Neuronal stem cell (in vitro differentiated cells): ENCODE data around the gene FEZF1.

Source experiments
- DNase-seq: peaks from one replicate; pipeline ENCODE4 v3.0.0-alpha.2; 2013; ENCODE audit warnings: low spot score
- H2AFZ ChIP-seq: one replicate; pipeline ENCODE4 v1.6.1; 2013; ENCODE audit warnings: mild to moderate bottlenecking, low read length, inconsistent platforms
- H2AK5ac ChIP-seq: 2 replicates; pipeline ENCODE4 v1.6.1; 2013; ENCODE audit warnings: low read depth, mild to moderate bottlenecking, inconsistent platforms, low read length, moderate library complexity, mixed read lengths
- H2BK120ac ChIP-seq: 2 replicates; pipeline ENCODE4 v1.6.1; 2013; ENCODE audit warnings: low read depth, mild to moderate bottlenecking, inconsistent platforms, low read length, moderate library complexity, mixed read lengths
- H2BK12ac ChIP-seq: one replicate; pipeline ENCODE4 v1.6.1; 2013; ENCODE audit warnings: low read length, inconsistent platforms
- H2BK15ac ChIP-seq: 2 replicates; pipeline ENCODE4 v1.6.1; 2013; ENCODE audit warnings: mild to moderate bottlenecking, low read length, inconsistent platforms, mixed read lengths
- H2BK5ac ChIP-seq: one replicate; pipeline ENCODE4 v1.6.1; 2013; ENCODE audit warnings: inconsistent platforms, mild to moderate bottlenecking, low read length, moderate library complexity
- H3K14ac ChIP-seq: one replicate; pipeline ENCODE4 v1.6.1; 2013; ENCODE audit warnings: low read length, inconsistent platforms
- H3K18ac ChIP-seq: 2 replicates; pipeline ENCODE4 v1.6.1; 2013; ENCODE audit warnings: low read length, inconsistent platforms
- H3K23ac ChIP-seq: 2 replicates; pipeline ENCODE4 v1.6.1; 2013; ENCODE audit warnings: low read depth, mild to moderate bottlenecking, mixed read lengths, low read length, inconsistent platforms; ENCODE audit not compliant: poor library complexity
- H3K27ac ChIP-seq: replicated peaks from 3 replicates; pipeline ENCODE4 v1.5.1; 2013; ENCODE audit warnings: low read length, inconsistent platforms
- H3K27me3 ChIP-seq, 3 experiments: 2 replicates each; pipeline ENCODE4 v1.6.1; 2013; ENCODE audit warnings: low read length in 3 of 3, mild to moderate bottlenecking in 2 of 3, inconsistent platforms in 1 of 3, low read depth in 1 of 3, mixed read lengths in 1 of 3, moderate library complexity in 1 of 3; ENCODE audit not compliant: control insufficient read depth in 3 of 3, insufficient read depth in 3 of 3
- H3K36me3 ChIP-seq, 2 donors: replicated peaks in 1 of 2; 2 replicates each; pipeline ENCODE4 v1.6.1; 2013; ENCODE audit warnings: low read length in 2 of 2; ENCODE audit not compliant: control insufficient read depth in 2 of 2, insufficient read depth in 2 of 2
- H3K4ac ChIP-seq: 2 replicates; pipeline ENCODE4 v1.6.1; 2013; ENCODE audit warnings: inconsistent platforms, mild to moderate bottlenecking, low read length, moderate library complexity
- H3K4me1 ChIP-seq, 2 donors: 1 replicate in 1 of 2; 2 replicates in 1 of 2; pipeline ENCODE4 v1.6.1; 2013; ENCODE audit warnings: low read length in 2 of 2, low read depth in 1 of 2; ENCODE audit not compliant: control insufficient read depth in 2 of 2, insufficient read depth in 1 of 2
- H3K4me2 ChIP-seq: one replicate; pipeline ENCODE4 v1.6.1; 2013; ENCODE audit warnings: mild to moderate bottlenecking, low read length, inconsistent platforms; ENCODE audit not compliant: insufficient read depth, poor library complexity, severe bottlenecking
- H3K4me3 ChIP-seq, 2 donors: 2 replicates each; pipeline ENCODE4 v1.5.1; 2013; ENCODE audit warnings: low read length in 2 of 2, mild to moderate bottlenecking in 2 of 2, inconsistent platforms in 1 of 2, moderate library complexity in 1 of 2
- H3K79me1 ChIP-seq: one replicate; pipeline ENCODE4 v1.6.1; 2013; ENCODE audit warnings: low read depth, mild to moderate bottlenecking, inconsistent platforms, low read length, moderate library complexity
- H3K9ac ChIP-seq: one replicate; pipeline ENCODE4 v1.6.1; 2013; ENCODE audit warnings: mild to moderate bottlenecking, low read depth, low read length, inconsistent platforms; ENCODE audit not compliant: poor library complexity
- H3K9me3 ChIP-seq, 2 donors: replicated peaks in 1 of 2; 2 replicates each; pipeline versions ENCODE3 to v1.6.1; 2013; ENCODE audit warnings: low read length in 2 of 2, mild to moderate bottlenecking in 2 of 2, inconsistent platforms in 1 of 2, low read depth in 1 of 2, mixed read lengths in 1 of 2, moderate library complexity in 1 of 2; ENCODE audit not compliant: control insufficient read depth in 2 of 2, insufficient read depth in 1 of 2
- H4K8ac ChIP-seq: one replicate; pipeline ENCODE4 v1.6.1; 2013; ENCODE audit warnings: low read depth, mild to moderate bottlenecking, inconsistent platforms, low read length, moderate library complexity
- H4K91ac ChIP-seq: one replicate; pipeline ENCODE4 v1.6.1; 2013; ENCODE audit warnings: low read length, low read depth, mild to moderate bottlenecking, inconsistent platforms; ENCODE audit not compliant: poor library complexity
- WGBS, 2 donors: extraction: QIAGEN DNeasy Blood & Tissue Kit; methylation state at CpG; one replicate each; pipeline ENCODE4 v1.1.7; 2013; ENCODE audit warnings: missing lambda C conversion rate in 2 of 2, mixed read lengths in 1 of 2; ENCODE audit not compliant: insufficient read length in 2 of 2, insufficient replicate concordance in 1 of 2; ENCODE audit errors: extremely low coverage in 2 of 2; 5-methylcytosine and 5-hydroxymethylcytosine counted together

Gene FEZF1

DNA sequence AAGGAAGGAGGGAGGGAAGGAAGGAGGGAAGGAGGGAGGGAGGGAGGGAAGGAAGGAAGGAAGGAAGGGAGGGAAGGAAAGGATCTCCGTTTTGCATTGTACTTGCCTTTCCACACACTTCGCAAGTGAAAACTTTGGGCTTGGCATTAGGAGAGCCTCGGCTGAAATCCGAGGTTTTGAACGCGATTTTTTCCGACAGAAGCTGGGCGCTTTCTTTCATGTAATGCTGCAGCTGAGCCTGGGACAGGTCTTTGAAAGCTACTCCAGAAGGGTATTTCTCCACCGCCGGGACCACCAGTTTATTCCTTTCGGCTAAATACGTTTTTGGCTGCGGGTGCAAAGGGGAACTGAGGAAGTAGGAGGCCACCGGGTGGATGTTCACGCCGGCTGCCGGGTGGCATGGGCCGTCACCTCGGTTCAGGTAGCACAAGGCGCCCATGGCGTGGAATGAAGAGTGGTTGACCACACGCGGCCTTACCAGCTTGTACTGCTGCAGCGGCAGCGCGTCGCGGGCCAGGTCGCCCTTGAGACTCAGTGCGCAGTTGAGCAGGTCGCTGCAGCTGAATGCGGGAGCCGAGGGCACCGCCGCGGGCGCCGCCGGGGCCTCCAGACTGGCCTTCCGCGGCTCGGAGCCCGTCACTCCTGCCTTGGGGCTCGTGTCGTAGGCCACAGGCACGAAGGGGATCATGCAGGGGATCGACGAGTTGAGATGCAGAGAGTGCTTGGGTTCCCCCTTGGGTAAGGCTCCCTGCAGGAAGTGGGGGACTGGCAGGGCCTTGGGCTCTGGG, 825 bp downstream of the FEZF1 start:
- Histone ChIP-seq H2BK15ac (peak overlapping the region; percentile 40), H3K14ac (peak overlapping the region; percentile 99), H3K36me3 (peaks cover 0 to 12% of the 10 kb centered on the region in 2 donors), H4K8ac (no peak overlapping the region), H3K9ac (peak overlapping the region; percentile 100), H3K4me2 (peak overlapping the region; percentile 74), H2BK12ac (no peak overlapping the region), H2BK5ac (peak overlapping the region; percentile 88), H3K79me1 (peaks cover 3% of the 10 kb centered on the region), H4K91ac (no peak overlapping the region), H3K23ac (peak overlapping the region; percentile 58), H2AK5ac (peak overlapping the region; percentile 72), H3K18ac (peak overlapping the region; percentile 68), H3K27ac (peak overlapping the region; percentile 94), H2BK120ac (no peak overlapping the region), H3K4ac (peak overlapping the region; percentile 70), H3K9me3 (peaks cover 0 to 9% of the 10 kb centered on the region in 2 donors), H3K27me3 (peaks cover 0 to 100% (median 0%) of the 10 kb centered on the region in 3 experiments), H2AFZ (peak overlapping the region; percentile 86), H3K4me1 (peaks cover 4 to 23% of the 10 kb centered on the region in 2 donors), H3K4me3 (peak overlapping the region in 1 of 2 donors; percentile 96)
- DNase-seq = no peak
- no CpG with 5 or more reads among the region's 48 CpGs for WGBS, 2 donors

DNA sequence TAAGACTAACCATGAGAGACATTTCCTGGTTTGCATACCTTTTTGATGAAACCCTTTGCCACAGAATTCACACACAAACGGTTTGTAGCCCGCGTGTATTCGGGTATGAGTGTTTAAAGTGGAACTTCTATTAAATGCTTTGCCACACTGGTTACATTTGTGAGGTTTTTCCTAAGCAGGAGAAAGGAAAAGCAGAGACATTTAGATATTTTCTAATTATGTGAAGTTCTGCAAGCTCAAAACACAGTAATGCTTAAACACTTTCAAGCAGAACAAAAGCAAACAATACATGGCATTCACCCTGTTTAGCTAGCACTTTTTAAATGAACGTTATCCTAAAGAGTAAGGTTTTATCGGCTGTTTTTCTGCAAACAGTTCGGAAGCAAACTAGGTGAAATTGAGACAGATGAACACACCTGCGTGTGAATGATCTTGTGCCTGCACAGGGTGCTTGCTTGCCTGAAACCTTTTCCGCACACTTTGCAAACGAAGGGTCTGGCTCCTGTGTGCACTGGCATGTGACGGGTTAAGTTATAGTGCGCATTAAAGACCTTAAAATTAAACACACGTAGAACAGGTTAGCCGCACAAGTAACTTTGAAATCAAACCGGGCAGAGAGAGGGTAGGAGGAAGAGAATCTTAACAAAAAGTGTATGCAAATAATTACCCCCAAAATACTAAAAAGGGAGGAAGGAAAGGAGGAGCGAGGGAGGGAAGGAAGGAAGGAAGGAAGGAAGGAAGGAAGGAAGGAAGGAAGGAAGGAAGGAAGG, 1.6 kb downstream of the FEZF1 start:
- H3K9me3 ChIP-seq = peaks cover 0 to 9% of the 10 kb centered on the region in 2 donors
- H2AK5ac ChIP-seq = no peak overlapping the region
- H4K91ac ChIP-seq = no peak overlapping the region
- peaks cover 0 to 100% (median 0%) of the 10 kb centered on the region in 3 experiments for H3K27me3 ChIP-seq
- DNase-seq = no peak
- H3K23ac ChIP-seq = no peak overlapping the region
- peaks cover 3% of the 10 kb centered on the region for H3K79me1 ChIP-seq
- peaks cover 4 to 23% of the 10 kb centered on the region in 2 donors for H3K4me1 ChIP-seq
- H2BK5ac ChIP-seq = no peak overlapping the region
- no peak overlapping the region for H2BK120ac ChIP-seq
- no peak overlapping the region for H2BK15ac ChIP-seq
- H3K4me3 ChIP-seq = peak overlapping the region in 1 of 2 donors; percentile 96
- no peak overlapping the region for H3K14ac ChIP-seq
- H4K8ac ChIP-seq = no peak overlapping the region
- H3K4me2 ChIP-seq = peak overlapping the region; percentile 81
- no CpG with 5 or more reads among the region's 16 CpGs for WGBS, 2 donors
- peak overlapping the region; percentile 87 for H3K18ac ChIP-seq
- peak overlapping the region; percentile 69 for H3K27ac ChIP-seq
- peaks cover 0 to 12% of the 10 kb centered on the region in 2 donors for H3K36me3 ChIP-seq
- H3K9ac ChIP-seq = peak overlapping the region; percentile 78
- H2BK12ac ChIP-seq = no peak overlapping the region
- no peak overlapping the region for H3K4ac ChIP-seq
- H2AFZ ChIP-seq = no peak overlapping the region

- H3K4me3 ChIP-seq = peak overlapping the region in 1 of 2 donors; percentile 96
- H3K4ac ChIP-seq = no peak overlapping the region
- peak overlapping the region; percentile 87 for H3K9ac ChIP-seq
- H3K27me3 ChIP-seq = peaks cover 0 to 100% (median 0%) of the 10 kb centered on the region in 3 experiments
- no peak overlapping the region for H2BK15ac ChIP-seq
- H2BK5ac ChIP-seq = peak overlapping the region; percentile 79
- no peak overlapping the region for H2BK120ac ChIP-seq
- no peak overlapping the region for H2AFZ ChIP-seq
- H4K91ac ChIP-seq = no peak overlapping the region
- H3K36me3 ChIP-seq = peaks cover 0 to 12% of the 10 kb centered on the region in 2 donors
- no peak overlapping the region for H3K14ac ChIP-seq
- WGBS, 2 donors = no CpG with 5 or more reads among the region's 35 CpGs
- H3K79me1 ChIP-seq = peaks cover 3% of the 10 kb centered on the region
- peak overlapping the region; percentile 96 for H3K18ac ChIP-seq
- peak overlapping the region; percentile 66 for H2AK5ac ChIP-seq
- H3K23ac ChIP-seq = peak overlapping the region; percentile 89
- H3K9me3 ChIP-seq = peaks cover 0 to 9% of the 10 kb centered on the region in 2 donors
- peak overlapping the region; percentile 81 for H3K4me2 ChIP-seq
- H3K27ac ChIP-seq = peak overlapping the region; percentile 64
- H2BK12ac ChIP-seq = no peak overlapping the region
- peaks cover 4 to 23% of the 10 kb centered on the region in 2 donors for H3K4me1 ChIP-seq
- DNase-seq = no peak
- no peak overlapping the region for H4K8ac ChIP-seq
These were observed 2.4 kb downstream of the FEZF1 start for GRCh38 chr7:122301858-122302760.
